ENCODE data around the gene FOXF1.

FOXF1 gene

DNA sequence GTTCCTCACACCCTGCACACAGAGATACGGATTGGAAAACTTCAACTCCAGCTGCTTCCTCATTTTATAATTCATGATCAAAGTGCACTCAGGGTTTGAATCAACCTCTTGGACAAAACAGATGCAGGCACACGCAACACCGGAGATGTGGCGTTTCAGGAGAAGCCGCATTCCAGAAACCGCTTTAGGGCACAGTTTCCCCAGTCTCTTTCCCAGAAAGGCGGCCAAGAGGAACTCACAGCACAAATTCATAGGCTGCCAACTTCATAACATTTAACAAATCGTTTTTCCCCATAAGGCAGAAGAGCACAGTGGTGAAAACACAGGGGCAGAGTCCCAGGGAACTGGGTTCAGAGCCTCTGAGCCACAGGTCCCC lies 36.3 kb downstream of the FOXF1 start:
- H3K9me3 ChIP-seq (ENCODE audit: control insufficient read depth, insufficient read depth, low read length), result no peaks in the 10 kb centered on the region
- H3K4me3 ChIP-seq (ENCODE audit: low read depth, low read length), result no peak overlapping the region
- H3K4me1 ChIP-seq (ENCODE audit: control insufficient read depth, insufficient read depth, low read length), result no peaks in the 10 kb centered on the region
- no peaks in the 10 kb centered on the region for H3K27me3 ChIP-seq (ENCODE audit: control insufficient read depth, insufficient read depth, low read length)
- H3K9ac ChIP-seq (ENCODE audit: low read depth, low read length), result no peak overlapping the region
- peaks cover 2% of the 10 kb centered on the region for H3K36me3 ChIP-seq (ENCODE audit: control insufficient read depth, insufficient read depth, low read length)

DNA sequence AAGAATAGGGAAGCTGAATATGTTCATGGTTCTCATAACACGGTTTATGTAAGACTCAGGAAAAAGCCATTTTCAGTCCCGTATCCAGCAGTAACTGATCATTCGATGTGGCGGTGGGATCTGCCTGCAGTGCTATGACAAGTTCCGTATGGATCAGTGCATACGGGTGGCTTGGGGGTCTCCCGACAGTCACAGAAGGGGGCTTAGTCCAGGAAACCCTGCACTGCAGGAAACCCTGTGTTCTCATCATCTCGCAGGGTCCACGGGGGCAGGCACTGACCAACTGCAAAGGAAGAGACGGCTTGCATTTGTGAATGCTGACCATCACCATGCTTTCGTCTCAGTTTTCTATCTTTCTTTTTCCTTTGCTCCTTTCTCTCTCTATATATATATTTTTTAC lies 37.0 kb downstream of the FOXF1 start:
- H3K9ac ChIP-seq (ENCODE audit: low read depth, low read length), result no peak overlapping the region
- no peaks in the 10 kb centered on the region for H3K4me1 ChIP-seq (ENCODE audit: control insufficient read depth, insufficient read depth, low read length)
- no peak overlapping the region for H3K4me3 ChIP-seq (ENCODE audit: low read depth, low read length)
- H3K36me3 ChIP-seq (ENCODE audit: control insufficient read depth, insufficient read depth, low read length), result peaks cover 2% of the 10 kb centered on the region
- H3K9me3 ChIP-seq (ENCODE audit: control insufficient read depth, insufficient read depth, low read length), result no peaks in the 10 kb centered on the region
- H3K27me3 ChIP-seq (ENCODE audit: control insufficient read depth, insufficient read depth, low read length), result no peaks in the 10 kb centered on the region

DNA sequence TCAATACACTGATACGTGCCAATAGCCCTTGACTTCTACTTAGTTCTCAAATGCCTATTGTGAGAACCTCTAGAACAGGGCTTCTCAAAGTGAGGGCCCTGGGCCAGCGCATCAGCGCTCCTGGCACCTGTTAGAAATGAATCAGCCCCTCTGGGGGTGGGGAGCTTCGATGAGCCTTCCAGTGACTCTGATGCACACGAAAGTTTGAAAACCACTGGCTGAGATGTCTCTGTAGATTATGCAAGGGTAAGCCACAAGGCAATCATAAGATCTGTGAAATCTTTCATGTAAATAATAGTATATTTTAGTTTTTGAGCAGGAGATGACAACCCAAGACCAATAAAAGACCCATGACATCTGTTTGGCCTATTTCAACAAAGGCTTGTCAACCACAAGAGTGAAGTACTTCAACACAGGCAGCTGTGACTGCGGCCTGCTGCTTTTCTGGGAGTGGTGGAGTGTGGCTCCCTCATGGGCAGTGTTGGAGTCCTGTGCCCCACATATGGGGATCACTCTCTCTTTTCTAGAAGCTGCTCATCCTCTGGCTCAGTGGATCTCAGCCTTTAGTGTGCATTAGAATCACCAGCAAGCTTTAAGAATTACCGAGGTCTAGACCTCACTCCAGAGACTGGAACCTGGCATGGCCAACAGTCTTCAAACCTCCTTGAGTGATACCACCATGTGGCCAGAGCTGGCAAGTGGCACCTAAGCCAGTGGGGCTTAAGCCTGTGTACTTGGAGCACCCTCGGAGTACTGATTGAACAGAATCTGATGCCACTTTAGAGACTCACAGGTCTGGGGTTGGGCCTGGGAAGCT lies 39.0 kb downstream of the FOXF1 start:
- no peaks in the 10 kb centered on the region for H3K27me3 ChIP-seq (ENCODE audit: control insufficient read depth, insufficient read depth, low read length)
- H3K36me3 ChIP-seq (ENCODE audit: control insufficient read depth, insufficient read depth, low read length), result peaks cover 2% of the 10 kb centered on the region
- H3K4me1 ChIP-seq (ENCODE audit: control insufficient read depth, insufficient read depth, low read length), result peaks cover 1% of the 10 kb centered on the region
- no peak overlapping the region for H3K9ac ChIP-seq (ENCODE audit: low read depth, low read length)
- H3K9me3 ChIP-seq (ENCODE audit: control insufficient read depth, insufficient read depth, low read length), result no peaks in the 10 kb centered on the region
- H3K4me3 ChIP-seq (ENCODE audit: low read depth, low read length), result no peak overlapping the region

DNA sequence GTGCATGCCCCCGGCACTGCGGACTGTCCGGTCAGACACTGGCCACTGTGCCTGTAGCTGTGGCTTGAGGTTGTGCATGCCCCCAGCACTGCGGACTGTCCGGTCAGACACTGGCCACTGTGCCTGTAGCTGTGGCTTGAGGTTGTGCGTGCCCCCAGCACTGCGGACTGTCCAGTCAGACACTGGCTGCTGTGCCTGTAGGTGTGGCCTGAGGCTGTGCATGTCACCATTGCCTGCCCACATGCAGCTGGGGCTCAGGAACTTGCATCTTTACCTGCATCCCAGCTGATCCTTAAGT lies 39.5 kb downstream of the FOXF1 start:
- Histone ChIP-seq H3K36me3 (ENCODE audit: control insufficient read depth, insufficient read depth, low read length) (peaks cover 2% of the 10 kb centered on the region), H3K9ac (ENCODE audit: low read depth, low read length) (no peak overlapping the region), H3K27me3 (ENCODE audit: control insufficient read depth, insufficient read depth, low read length) (no peaks in the 10 kb centered on the region)

DNA sequence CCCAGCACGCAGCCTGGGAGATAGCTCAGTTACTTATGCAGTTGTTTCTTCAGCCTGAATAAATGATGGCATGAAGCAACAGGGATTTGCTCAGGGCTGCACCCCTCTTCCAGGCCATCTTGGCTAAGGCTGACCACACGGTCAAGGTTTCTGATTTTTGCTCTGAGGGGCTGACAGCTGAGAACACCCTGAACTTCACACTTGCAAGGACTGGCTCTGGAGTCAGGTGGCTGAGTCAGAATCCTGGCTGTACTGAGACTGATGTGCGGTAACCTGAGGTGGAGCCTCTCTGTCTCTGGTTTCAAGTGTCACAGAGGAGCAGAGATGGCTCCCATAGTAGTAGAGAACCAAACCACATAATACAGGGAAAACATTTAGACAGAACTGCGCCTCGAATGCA lies 40.0 kb downstream of the FOXF1 start:
- Histone ChIP-seq H3K9me3 (ENCODE audit: control insufficient read depth, insufficient read depth, low read length) (no peaks in the 10 kb centered on the region), H3K9ac (ENCODE audit: low read depth, low read length) (no peak overlapping the region), H3K27me3 (ENCODE audit: control insufficient read depth, insufficient read depth, low read length) (no peaks in the 10 kb centered on the region), H3K36me3 (ENCODE audit: control insufficient read depth, insufficient read depth, low read length) (peaks cover 2% of the 10 kb centered on the region), H3K4me1 (ENCODE audit: control insufficient read depth, insufficient read depth, low read length) (peaks cover 4% of the 10 kb centered on the region), H3K4me3 (ENCODE audit: low read depth, low read length) (no peak overlapping the region)

More for the DNA sequence above, 39.5 kb downstream of the FOXF1 start:
- no peak overlapping the region for H3K4me3 ChIP-seq (ENCODE audit: low read depth, low read length)
- no peaks in the 10 kb centered on the region for H3K9me3 ChIP-seq (ENCODE audit: control insufficient read depth, insufficient read depth, low read length)
- peaks cover 4% of the 10 kb centered on the region for H3K4me1 ChIP-seq (ENCODE audit: control insufficient read depth, insufficient read depth, low read length)

DNA sequence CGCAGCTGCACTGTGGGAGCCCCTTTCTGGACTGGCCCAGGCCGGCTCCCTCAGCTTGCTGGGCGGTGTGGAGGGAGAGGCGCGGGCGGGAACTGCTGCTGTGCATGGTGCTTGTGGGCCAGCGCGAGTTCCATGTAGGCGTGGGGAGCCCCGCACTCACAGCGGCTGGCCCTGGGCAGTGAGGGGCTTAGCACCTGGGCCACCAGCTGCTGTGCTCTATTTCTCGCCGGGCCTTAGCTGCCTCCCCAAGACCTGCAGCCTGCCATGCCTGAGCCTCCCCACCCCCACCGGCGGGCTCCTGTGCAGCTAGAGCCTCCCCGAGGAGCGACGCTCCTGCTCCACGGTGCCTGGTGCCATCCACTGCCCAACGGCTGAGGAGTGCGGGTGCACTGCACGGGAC lies 43.0 kb downstream of the FOXF1 start:
- peaks cover 2% of the 10 kb centered on the region for H3K36me3 ChIP-seq (ENCODE audit: control insufficient read depth, insufficient read depth, low read length)
- H3K27me3 ChIP-seq (ENCODE audit: control insufficient read depth, insufficient read depth, low read length), result no peaks in the 10 kb centered on the region
- no peak overlapping the region for H3K9ac ChIP-seq (ENCODE audit: low read depth, low read length)
- no peak overlapping the region for H3K4me3 ChIP-seq (ENCODE audit: low read depth, low read length)
- H3K9me3 ChIP-seq (ENCODE audit: control insufficient read depth, insufficient read depth, low read length), result no peaks in the 10 kb centered on the region
- H3K4me1 ChIP-seq (ENCODE audit: control insufficient read depth, insufficient read depth, low read length), result peaks cover 4% of the 10 kb centered on the region

DNA sequence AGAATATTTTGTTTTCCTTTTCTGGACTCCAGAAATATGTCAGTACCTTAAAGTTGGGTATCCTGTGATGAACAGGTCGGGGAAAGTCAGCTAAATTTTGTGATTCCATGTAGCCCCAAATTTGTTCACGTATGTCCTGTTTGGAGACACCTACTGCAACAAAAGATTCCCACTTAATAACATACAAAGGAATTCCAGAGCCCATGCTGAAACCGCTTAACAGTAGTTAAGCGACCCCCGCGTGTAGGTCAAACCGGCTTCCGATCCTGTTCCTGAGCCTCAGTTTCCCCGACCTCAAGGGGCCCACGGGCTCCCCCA lies 44.2 kb downstream of the FOXF1 start:
- Histone ChIP-seq H3K9ac (ENCODE audit: low read depth, low read length) (peak overlapping the region; percentile 71), H3K9me3 (ENCODE audit: control insufficient read depth, insufficient read depth, low read length) (no peaks in the 10 kb centered on the region), H3K4me1 (ENCODE audit: control insufficient read depth, insufficient read depth, low read length) (peaks cover 4% of the 10 kb centered on the region), H3K27me3 (ENCODE audit: control insufficient read depth, insufficient read depth, low read length) (no peaks in the 10 kb centered on the region), H3K36me3 (ENCODE audit: control insufficient read depth, insufficient read depth, low read length) (peaks cover 1% of the 10 kb centered on the region), H3K4me3 (ENCODE audit: low read depth, low read length) (peak overlapping the region; percentile 85)

DNA sequence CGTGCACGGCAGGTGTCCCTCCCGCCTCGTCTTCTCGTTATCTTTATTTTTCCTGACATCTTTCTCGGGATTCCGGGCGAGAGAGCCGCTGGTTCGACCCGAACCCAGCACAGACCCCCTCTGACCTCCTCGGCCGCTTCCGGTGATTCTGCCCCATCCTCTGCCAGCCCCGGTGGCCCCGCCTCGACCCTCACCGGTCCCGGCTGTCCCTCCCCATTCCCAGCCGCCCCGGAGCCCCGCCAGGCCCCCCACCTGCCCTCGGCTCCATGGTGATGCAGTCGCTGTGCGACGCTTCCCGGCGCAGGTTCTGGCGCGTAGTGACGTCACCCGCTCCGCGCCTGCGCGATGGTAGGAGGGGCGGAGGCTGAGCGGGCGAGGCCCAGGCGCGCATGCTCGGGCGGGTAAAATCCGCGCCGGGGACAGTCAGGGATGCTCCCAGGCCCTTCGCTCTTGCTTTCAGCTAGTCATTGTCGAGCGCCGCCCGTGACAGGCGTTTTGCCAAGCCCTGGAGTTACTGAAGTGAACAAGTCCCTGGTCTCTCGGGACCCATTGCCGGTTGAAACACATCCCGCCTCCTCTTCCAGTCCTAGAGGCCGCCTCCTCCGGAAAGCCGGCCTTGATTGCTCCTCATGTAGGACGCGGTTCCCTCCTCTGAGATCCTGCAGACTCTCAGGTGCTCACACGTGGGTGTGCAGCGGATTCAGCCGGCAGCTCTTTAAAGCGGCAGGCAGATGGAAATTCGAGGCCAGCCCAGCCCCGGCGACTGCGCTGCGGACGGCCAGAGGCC lies 44.8 kb downstream of the FOXF1 start, which contains the start of gene MTHFSD:
TSS of gene MTHFSD (minus strand) at position 319 of the 787 bp plus-strand sequence. CDS start at position 268, 51 bp downstream.
- no peaks in the 10 kb centered on the region for H3K9me3 ChIP-seq (ENCODE audit: control insufficient read depth, insufficient read depth, low read length)
- H3K9ac ChIP-seq (ENCODE audit: low read depth, low read length), result peak within 1 kb of the TSS; percentile 71
- no peaks in the 10 kb centered on the region for H3K27me3 ChIP-seq (ENCODE audit: control insufficient read depth, insufficient read depth, low read length)
- H3K4me1 ChIP-seq (ENCODE audit: control insufficient read depth, insufficient read depth, low read length), result peaks cover 4% of the 10 kb centered on the region
- peak within 1 kb of the TSS; percentile 85 for H3K4me3 ChIP-seq (ENCODE audit: low read depth, low read length)
- no peaks in the 10 kb centered on the region for H3K36me3 ChIP-seq (ENCODE audit: control insufficient read depth, insufficient read depth, low read length)

DNA sequence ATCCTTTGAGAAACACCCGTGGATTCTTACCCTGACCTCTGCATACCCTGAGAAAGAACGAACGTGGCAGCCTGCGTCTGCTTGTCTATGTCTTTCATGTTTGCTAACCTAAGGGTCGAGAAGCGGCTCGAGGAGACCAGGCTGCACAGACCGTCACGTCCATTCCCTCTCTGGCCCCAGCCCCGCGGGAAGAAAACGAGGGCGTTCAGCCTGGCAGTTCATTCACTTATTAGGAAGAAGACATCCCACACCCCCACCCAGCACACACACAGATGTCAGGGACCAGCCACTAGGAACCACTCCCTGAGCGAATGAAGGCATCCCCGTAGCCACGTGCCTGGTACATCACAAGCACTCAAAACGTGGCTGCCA lies 45.4 kb downstream of the FOXF1 start:
- Histone ChIP-seq H3K27me3 (ENCODE audit: control insufficient read depth, insufficient read depth, low read length) (no peaks in the 10 kb centered on the region), H3K36me3 (ENCODE audit: control insufficient read depth, insufficient read depth, low read length) (no peaks in the 10 kb centered on the region), H3K9ac (ENCODE audit: low read depth, low read length) (peak overlapping the region; percentile 71), H3K4me1 (ENCODE audit: control insufficient read depth, insufficient read depth, low read length) (peaks cover 4% of the 10 kb centered on the region), H3K9me3 (ENCODE audit: control insufficient read depth, insufficient read depth, low read length) (no peaks in the 10 kb centered on the region), H3K4me3 (ENCODE audit: low read depth, low read length) (peak overlapping the region; percentile 85)

DNA sequence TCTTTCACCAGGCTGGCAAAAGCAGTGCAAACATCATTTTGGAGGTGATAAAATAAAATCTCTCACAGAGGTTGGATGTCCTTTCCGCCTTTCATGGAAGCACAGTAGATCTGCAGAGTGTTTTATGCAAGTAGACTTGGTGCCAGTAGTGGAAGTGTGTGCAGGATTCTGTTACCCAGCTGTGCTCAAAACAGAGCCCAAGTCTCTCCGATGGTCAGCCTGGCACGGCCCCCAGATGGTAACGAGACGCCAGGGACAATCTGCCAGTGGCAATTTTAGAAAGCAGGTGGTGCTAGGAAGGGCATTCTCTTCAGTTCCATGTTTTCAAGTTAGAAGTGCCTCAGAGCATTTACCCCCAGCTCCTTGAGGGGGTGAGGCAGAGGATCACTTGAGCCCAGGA lies 46.2 kb downstream of the FOXF1 start:
- Histone ChIP-seq H3K9ac (ENCODE audit: low read depth, low read length) (no peak overlapping the region), H3K4me3 (ENCODE audit: low read depth, low read length) (no peak overlapping the region), H3K27me3 (ENCODE audit: control insufficient read depth, insufficient read depth, low read length) (no peaks in the 10 kb centered on the region), H3K9me3 (ENCODE audit: control insufficient read depth, insufficient read depth, low read length) (no peaks in the 10 kb centered on the region), H3K4me1 (ENCODE audit: control insufficient read depth, insufficient read depth, low read length) (peaks cover 4% of the 10 kb centered on the region), H3K36me3 (ENCODE audit: control insufficient read depth, insufficient read depth, low read length) (no peaks in the 10 kb centered on the region)

DNA sequence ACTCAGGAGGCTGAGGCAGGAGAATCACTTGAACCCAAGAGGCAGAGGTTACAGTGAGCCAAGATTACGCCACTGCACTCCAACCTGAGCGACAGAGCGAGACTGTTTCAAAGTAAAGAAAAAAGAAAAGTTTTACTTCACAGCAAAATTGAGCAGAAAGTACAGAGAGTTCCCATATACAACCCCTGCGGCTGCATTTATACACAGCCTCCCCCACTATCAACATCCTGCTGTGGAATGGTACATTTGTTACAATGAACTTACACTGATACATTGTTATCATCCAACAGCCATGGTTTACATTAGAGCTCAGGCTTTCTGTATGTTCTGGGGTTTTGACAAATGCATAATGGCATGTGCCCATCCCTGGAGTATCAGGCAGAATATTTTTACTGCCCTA lies 47.3 kb downstream of the FOXF1 start:
- Histone ChIP-seq H3K4me1 (ENCODE audit: control insufficient read depth, insufficient read depth, low read length) (peaks cover 4% of the 10 kb centered on the region), H3K4me3 (ENCODE audit: low read depth, low read length) (no peak overlapping the region), H3K9me3 (ENCODE audit: control insufficient read depth, insufficient read depth, low read length) (no peaks in the 10 kb centered on the region), H3K27me3 (ENCODE audit: control insufficient read depth, insufficient read depth, low read length) (peaks cover 2% of the 10 kb centered on the region), H3K9ac (ENCODE audit: low read depth, low read length) (no peak overlapping the region), H3K36me3 (ENCODE audit: control insufficient read depth, insufficient read depth, low read length) (no peaks in the 10 kb centered on the region)
